Activated naive CD4-positive, alpha-beta T cell treated with anti-CD3 and anti-CD28 coated beads, Interleukin-2, amount 50 U/mL, for 16 hours (primary cell): ENCODE results near the gene HPCAL4.
A peak's percentile ranks its signal among the peaks of the same experiment; 100 is the strongest.

Source experiments
- DNase-seq: peaks from one replicate; pipeline ENCODE4 v3.0.0-alpha.2; 2020

HPCAL4 gene

DNA sequence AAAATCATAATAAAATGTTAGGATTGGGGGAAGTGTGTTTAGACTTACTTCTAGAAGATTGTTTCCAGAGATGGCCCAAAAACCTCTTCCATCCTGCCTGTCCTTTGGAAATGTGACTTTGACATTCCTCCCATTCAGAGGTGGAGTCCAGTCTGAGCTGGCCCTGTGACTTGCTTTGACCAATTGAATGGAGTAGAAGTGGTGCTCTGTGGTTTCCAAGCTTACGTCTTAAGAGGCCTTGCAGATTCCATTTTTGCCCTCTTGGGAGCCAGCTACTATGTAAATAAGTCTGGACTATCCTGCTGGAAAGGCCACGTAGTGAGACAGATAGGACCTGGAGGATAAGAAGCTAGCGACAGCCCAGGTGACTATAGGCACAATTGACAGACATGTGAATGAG, 18.0 kb downstream of the HPCAL4 start:
- no peak for DNase-seq

DNA sequence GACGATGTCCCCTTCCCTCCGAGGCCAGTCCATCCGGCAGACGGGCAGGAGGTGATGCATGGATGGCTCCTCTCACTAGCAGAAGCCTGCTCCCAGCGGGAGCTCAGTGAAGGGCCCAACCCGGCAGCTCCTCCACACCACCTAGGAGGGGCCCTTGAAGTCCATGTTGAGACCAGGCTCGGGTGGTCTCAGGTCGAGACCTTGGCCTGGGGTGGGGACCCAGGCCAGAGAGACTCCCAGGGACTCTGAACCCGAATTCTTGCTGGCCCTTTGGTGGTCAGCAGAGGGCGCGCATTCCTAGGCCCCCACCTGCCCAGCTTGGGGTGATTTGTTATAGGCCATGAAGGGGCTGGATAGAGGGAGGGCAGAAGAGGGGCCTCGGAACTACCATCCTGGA, 18.7 kb downstream of the HPCAL4 start:
- DNase-seq: no peak

DNA sequence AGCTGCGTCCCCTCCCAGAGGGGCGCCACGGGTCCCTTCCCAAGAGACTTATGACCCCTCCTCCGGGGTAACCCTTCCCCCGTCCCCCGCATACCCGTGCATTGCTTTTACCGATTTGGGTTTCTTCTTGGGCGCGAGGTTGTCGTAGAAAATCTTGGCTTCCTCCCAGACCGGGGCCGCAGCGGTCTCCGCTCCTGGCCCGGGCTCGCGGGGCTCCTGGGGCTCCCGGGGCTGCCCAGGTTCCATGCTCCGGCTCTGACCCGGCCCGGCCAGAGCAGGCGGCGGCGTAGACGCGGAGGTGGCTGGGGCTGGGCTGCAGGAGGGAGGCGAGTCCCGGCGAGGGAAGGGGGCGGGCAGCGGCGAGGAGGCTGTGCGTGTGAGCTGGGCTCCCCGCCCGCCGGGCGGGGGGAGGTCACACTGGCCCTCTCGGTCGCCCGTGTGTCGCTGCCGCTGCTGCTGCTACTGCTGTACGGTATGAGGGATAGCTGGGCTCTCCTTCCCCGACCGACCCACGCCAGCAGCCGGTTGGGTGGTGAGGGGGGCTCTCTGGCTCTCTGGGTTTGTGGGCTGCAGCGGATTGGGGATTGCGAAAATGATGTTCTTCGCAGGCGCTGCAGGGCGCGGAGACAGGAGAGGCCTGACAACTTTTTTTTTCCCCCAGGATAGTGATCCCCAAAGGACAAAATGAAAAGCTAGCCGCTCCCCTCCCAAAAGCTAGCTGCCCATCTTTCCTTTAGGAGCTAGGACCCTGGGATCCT, 19.3 kb downstream of the HPCAL4 start, which contains the start of gene NT5C1A:
Gene NT5C1A (minus strand): TSS at position 315 of the 758 bp plus-strand sequence. CDS start 69 bp downstream, at position 246.
- DNase-seq: peak; percentile 39

DNA sequence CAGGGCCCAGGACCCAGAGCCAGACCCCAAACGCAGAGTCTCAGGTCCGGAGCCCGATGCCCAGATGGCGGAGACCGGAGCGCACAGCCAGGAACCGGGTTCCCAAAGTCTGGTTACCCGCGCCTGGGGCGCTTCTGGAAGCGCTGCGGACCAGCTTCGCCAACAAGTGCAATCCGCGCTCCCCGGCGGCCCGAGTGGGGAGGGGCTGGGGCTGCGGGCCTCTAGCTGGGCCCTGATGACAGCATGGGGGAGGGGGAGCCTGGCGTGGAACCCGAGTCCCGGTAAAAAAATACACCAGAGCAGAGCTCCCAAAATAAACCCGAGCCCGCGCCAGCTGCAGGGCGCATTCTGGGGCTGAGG, 19.8 kb downstream of the HPCAL4 start:
- DNase-seq: peak; percentile 21

DNA sequence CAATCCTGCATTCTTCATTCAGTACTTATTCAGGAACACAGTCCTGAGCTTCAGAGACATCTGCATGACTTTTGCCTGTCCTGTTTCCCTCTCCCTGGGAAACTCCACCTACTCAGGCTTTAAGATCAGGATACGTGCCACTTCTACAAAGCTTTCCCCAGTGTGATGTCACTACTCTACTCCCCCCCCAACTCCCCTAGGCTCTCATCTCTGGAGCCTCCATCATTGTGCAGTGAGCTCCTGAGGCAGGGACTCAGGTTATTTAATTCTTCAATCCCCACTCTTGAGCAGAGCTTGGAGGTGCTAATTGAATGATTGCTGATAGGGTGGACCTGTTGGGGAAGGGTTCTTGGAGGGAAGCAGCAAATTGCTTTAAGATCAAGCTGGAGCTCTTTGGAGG, 20.5 kb downstream of the HPCAL4 start:
- no peak for DNase-seq

DNA sequence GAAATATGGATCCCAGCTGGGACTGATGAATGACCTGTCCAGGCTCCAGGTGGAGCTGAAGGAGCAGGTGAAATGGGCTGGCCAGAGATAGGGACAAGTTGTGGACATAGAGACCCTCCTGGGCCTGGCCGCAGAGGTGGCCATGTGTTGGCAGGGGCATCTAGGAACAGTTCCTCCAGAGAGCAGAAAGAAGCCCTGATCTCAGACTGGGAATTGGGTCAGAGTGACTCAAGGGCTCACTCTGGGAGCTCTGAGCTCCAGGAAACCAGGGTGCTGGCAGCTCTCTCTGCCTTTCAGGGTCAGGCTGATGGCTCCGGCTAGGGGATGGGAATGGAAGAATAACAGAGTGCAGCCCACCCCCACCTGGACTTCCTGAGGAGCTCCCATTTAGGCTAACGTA, 22.3 kb downstream of the HPCAL4 start:
- DNase-seq: no peak

DNA sequence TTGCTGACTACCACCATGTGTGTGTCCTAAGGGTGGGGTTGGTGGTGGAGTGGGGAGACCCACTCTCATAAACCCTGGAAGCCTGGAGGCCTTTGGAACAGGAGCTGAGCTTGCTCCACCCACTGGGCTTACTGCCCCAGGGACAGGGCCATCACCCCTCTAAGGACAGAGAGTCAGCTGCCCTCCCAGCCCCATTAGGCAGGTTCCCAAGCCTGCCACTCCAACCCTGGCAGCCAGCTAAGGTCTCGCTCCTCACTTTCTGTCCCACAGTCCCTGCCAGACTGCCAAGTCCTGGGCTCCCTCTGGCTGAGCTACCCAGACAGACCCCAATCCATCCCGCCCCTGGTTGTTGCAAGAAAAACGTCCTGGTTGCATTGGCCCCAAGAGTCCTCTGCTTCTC, 23.1 kb downstream of the HPCAL4 start:
- no peak for DNase-seq

DNA sequence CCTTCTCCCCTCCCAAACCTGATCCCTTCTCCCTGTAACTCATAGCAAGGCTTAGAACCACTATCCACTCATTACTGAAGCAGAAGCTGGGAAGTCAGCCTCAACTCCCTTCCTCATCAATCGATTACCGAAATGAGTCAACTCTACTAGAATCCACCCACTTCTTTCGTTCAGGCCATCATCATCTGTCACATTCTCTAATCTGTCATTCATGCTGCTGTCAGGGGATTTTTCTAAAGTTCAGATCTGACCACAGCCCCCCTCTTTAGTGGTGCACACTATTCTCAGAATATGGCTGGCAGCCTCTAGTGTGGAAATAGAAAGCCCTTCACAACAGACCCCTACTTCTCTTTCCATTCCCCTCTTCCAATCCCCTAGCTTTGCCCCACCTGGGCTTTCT, 24.5 kb downstream of the HPCAL4 start:
- DNase-seq: peak; percentile 34

DNA sequence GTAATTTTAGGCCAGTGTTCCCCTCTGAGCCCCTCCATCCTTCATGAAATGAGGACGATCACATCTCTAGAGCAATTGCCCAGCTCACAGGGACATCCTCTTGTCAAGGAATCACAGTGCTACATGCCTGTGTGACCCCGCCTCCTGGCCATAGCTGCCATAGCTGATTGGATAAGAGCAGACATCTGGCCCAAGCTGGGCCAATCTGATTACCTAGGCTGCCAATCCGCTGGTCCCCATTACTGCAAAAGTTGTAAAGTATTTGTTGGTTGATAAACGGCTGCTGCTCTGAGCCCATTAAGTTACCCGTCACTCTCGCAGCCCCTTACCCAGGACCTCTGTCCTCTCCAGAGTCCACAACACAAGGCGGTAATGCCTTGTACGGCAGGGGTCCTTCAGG, 27.7 kb downstream of the HPCAL4 start:
- DNase-seq: no peak

DNA sequence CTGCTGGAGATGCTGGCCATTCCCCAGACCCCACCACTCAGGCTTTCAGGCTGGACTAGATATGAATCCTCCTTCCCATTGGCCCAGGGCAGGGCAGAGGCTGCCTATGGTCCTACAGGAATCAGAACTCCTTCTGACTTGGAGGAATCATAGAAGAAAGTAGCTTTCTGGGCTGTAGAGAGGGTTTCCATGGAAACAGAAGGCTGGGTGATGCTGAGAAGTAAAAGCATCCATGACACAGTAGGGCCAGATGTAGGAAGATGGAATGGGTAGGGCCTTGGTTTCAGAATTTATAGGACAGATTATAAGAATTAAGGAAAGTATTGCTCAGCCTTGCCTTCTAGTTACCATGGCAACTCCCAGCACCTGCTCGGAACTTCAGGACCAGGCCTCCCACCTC, 28.4 kb downstream of the HPCAL4 start:
- DNase-seq: no peak

DNA sequence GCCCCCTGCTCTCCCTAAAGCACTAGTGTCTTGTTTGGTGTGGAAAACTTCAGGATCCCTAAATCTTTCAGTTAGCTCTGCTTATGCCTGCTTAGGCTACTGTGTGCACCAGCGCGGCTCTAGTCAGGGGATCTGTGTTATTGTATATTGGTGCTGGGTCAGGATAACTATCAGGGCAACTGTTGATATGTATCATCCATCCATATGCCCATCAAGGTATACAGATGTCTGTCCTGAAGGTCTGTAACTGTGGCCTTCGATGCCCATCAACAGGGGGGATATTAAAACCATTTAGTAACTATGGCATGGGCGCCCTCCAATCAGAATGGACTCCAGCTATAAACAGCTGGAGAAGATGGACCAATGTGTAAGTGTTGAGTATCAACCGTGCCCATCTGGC, 31.7 kb downstream of the HPCAL4 start:
- DNase-seq: no peak

DNA sequence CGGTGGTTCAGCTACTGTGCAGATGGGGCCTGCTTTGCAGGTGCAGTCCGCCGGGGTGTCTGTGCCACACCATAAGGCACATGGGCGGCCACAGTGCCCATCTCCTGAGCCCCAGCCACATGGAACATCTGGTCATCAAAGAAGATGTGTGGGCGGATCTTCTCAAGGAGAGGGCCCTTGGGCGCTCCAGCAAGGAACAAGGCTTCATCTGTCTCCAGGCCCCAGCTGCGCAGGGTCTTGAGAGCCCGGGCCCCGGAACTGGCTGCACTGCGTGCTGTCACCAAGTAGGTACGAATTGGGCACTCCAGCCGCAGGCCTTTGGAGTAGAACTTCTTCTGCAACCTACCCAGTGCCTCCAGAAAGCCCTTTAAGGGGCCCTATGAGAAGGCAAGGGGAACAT, 32.1 kb downstream of the HPCAL4 start:
- no peak for DNase-seq

DNA sequence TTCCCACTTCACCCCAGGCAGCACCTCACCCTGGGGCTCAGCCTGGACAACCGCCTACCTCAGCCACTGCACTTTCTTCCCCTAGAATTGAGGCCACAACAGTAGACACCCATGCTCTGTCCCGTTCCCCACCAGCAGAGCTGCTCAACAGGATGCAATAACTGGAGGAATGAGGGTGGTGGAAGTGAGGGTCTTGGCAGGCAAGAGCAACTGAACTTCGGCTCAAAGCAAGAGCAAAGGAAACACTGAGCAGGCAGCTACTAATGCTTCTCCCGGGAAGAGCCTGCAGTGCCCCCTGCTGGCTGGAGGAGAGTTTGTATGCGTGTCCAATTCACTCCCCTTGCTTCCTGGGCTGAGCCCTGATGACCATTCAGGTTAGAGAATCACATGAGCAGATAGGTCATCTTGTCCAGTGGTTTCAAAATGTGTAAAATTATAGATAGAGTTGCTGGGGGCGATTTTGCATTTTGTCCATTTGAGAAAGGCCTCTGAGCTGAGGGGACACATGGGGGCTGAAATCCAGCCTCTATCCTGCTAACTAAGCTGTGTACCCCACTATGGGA, 33.2 kb downstream of the HPCAL4 start:
- peak; percentile 64 for DNase-seq

DNA sequence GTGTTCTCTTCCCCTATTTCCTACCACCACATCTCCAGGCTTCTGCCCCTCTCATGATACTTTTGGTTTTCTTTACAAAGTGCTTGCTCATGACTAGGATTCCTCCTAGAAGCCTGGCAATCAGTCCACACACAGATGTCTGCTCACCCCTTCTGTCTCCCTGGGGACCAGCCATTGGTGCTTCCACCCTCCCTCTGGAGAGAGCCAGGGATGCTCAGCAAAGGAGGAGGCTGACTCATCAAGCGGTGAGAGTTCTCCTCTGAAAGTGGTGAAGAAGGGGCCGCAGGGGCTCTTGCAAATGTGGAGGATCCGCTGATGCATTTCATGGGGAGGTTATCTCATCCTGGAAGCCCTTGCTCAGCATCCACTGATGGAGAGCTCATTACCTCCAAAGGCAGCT, 33.8 kb downstream of the HPCAL4 start:
- no peak for DNase-seq

DNA sequence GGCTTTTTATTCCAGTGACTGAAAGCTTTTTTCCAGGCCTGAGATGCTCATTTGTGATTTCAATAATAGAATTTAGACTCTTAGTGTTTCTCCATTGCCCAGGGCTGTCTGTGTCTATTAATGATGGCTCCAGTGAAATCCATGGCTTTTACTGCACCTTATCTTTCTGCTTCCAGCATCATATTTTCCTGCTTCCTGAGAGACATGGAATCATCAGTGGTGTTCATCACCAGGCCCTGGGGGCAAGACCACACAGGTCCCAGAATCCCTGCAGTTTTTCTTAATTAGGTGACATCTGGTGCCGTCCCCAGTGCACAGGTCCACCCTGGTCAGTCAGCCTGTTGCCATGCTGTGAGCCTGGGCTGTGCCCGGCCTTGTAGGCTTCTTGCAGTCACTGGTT, 34.8 kb downstream of the HPCAL4 start:
- no peak for DNase-seq

DNA sequence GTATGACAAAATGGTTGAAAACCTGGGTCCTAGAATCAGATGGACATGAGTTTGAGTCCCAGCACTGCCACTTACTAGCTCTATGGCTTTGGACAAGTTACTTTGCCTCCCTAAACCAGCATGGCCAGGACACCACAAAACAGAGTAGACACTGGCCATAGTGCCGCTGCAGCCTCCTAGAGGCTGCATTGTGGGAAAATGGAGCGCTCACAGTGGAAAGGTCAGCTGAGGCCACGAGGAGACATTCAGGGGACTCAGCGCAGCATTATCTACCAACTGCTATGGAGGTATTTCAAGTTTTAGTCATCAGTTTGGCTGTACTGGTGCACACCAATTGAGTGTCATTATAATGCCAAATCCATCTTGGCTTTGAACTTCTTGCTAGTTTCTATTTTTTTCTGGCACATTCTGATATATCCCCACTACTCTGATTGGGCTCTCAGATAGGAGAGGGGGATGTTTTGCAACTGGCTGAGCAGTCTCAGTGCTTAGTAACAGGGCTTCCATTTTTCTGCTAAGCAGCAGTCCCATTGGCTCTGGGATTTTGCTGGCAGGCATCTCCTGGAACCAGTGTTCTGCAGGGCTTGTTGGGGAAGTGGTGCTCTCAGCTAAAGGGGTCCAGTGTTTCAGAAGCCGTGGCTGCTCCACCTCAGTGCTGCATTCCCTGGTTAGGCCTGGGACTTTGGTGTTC, 35.5 kb downstream of the HPCAL4 start:
- DNase-seq: no peak

DNA sequence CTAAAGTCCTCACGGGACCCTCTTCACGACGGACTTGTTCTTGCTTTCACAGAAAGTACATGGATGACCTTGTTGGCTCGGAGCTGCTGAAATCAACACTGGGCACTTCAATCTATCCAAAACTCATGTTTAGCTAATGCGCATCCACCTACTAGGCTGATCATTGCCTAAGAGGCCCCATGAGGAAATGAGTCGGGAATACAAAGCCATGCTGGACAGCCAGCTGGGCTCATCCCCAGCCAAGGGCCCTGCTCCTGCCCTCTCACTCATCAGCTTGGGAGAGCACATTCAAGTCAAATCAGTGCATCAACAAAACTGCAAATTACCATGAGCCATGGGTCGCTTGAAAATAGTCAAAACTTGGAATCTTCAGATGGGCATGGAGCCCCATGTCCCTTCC, 36.9 kb downstream of the HPCAL4 start:
- DNase-seq: no peak

DNA sequence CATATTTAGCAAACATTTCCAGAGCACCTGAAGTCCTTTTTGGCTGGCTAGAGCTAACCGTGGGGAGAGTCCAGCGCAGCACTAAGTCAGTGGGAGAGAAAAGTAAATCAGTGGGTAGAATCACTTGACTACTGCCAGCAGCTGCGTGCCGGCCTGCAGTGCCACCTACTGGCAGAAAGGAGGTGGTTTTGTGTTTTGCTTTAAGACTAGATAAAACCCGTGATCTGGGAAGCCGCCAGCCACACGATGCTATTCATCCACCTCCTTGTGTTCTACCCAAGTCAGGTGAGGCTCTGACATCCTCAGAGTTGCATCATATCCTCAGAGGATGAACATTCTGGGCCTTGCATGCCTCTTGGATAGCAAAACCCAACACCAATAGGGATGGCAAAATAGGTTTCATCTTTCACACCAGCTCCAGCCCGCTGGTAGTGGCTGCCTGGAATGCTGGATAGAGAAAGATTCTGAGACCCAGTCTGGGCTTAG, 37.6 kb downstream of the HPCAL4 start:
- DNase-seq: peak; percentile 75

DNA sequence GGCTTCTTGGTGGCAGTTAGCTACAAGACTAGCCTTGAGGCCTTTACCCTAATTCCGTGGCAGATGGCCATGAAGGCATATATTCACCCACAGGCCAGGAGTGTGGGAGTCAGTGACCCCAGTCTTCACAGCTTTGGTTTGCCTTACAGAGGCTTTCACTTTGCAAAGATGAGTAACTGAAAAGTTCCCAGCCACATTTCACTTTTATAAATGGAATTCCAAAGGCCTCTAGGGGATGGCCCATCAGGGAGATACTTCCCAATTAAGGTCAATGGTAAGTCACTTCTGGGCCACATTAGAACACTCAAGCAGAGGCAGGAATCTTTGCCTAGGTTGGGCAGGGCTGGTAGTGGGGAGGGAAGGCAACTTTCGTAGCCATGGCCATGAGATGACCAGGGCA, 38.7 kb downstream of the HPCAL4 start:
- DNase-seq: no peak

DNA sequence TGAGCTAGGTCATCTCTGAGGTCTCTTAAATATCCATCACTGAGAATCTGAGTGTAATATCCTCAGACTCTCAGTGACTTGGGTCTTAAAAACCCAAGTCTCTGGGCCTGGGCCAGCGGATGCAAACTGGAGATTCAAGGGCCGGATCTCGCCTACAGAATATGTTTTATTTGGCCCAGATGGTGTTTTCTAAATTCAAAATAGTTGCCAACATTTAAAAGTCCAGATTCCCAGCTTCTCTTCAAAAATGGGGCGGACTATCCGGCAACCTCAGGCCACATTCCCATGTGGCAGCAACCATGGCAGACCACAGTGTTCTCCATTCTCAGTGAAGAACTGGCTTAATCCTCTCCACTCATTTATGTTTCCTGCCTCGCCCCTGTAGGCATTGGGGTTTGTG, 39.1 kb downstream of the HPCAL4 start:
- no peak for DNase-seq

DNA sequence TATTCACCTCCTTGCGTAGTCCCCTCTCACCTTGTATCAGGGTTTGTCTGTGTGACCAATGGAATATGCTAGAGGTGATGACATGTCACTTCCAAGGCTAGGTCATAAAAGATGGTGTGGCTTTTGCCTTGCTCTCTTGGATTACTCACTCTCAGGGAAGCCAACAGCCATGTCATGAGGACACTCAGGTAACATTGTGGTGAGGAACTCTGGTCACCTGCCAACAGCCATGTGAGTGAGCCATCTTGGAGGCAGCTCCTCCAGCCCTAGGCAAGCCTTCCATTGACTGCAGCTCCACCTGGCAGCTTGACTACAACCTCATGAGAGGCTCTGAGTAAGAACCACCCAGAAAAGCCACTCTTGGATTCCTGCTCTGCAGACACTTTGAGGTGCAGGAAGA, 40.8 kb downstream of the HPCAL4 start:
- DNase-seq: no peak

DNA sequence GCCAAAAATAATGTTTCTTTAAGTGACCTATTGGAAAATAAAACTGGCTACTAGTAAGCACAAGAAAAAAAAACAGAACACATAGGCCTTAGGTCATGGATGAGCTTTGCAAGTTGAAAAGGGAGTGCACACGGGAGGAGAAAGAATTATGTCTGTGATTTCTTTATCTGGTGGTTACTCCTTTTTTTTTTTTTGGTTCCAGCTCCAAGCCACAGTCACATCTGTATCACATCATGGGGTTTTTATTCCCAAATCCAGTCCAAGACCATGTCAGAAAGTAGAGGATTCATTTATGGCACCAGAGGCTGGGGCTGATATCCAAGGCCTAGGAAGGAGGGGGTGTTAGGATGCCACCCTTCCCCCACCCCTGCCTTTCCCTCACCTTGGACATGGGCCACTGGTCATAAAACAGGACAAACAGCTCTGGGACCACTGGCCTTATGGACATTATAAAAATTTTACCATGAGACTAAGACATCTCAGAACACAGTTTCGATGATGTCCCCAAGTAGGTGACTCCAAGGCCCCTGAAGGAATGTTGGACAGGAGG, 41.5 kb downstream of the HPCAL4 start:
- no peak for DNase-seq

DNA sequence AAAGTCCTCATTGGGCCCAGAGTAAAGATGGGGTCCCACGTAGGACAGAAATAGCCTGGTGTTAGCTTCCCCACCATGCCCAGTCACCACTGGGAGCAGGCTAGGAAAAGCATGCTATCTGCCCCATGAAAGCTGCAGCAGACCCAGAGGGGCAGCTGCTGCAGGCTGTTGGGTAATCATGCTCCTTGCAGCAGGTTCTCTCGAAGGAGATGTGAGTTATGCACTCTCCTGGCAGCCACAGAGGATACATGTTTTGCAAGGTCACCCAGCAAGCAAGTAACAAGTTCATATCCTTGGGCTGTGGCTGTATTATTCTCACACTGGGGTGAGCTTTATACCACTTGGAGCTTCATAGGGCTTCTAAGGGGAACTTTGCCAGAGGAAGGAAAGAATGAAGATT, 42.7 kb downstream of the HPCAL4 start:
- DNase-seq: no peak

DNA sequence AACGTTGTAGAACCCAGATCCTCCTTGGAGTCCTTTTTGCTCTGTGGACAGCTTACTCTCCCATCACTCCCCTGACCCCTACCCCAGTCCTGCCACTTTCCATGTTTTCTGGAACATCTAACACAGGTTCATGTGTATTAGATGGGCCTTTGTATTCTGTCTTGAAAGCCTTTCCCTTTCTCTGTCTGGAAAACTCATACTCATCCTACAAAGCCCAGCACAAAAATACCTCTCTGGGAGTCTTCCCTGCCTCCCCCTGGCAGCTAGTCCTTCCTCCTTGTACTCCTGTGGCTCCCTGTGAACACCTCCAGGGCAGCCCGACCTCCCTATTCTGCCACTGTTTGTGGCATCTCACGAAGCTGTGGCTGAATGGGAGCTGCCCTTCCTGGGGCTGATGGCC, 44.0 kb downstream of the HPCAL4 start:
- no peak for DNase-seq
